ENCODE data around the gene EEF1G.

EEF1G gene, protein sequence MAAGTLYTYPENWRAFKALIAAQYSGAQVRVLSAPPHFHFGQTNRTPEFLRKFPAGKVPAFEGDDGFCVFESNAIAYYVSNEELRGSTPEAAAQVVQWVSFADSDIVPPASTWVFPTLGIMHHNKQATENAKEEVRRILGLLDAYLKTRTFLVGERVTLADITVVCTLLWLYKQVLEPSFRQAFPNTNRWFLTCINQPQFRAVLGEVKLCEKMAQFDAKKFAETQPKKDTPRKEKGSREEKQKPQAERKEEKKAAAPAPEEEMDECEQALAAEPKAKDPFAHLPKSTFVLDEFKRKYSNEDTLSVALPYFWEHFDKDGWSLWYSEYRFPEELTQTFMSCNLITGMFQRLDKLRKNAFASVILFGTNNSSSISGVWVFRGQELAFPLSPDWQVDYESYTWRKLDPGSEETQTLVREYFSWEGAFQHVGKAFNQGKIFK

GRCh38 chr11:62573592-62574362 is at the start of gene EEF1G:
TSS of gene EEF1G (minus strand) at chr11:62573891. CDS start at chr11:62573842, 49 bp downstream.
- Histone ChIP-seq H3K4me1 (ENCODE audit: control insufficient read depth, insufficient read depth, low read length) (no peaks in the 10 kb centered on the region), H3K9me3 (ENCODE audit: control insufficient read depth, insufficient read depth, low read depth, low read length) (no peaks in the 10 kb centered on the region), H3K36me3 (ENCODE audit: control insufficient read depth in 2 of 2, insufficient read depth in 1 of 2, low read length in 2 of 2) (peaks cover 19 to 89% of the 10 kb centered on the region in 2 experiments; a peak in 2 of 3 replicates), H3K27ac (ENCODE audit: extremely low read depth, low read depth, low read length) (peak within 1 kb of the TSS; percentile 99), H3K4me3 (ENCODE audit: low read depth, low read length) (peak within 1 kb of the TSS; percentile 90)
- POLR2A ChIA-PET = interaction anchor here (0.6 to 2.2 kb wide), 62 partner anchors 8 to 1612 kb away, joined by 3 to 113 read pairs (median 5); partner anchors contain the start of genes AHNAK, B3GAT3, C11orf98 and CSKMT
- CTCF ChIA-PET = interaction anchor here (0.7 to 1.5 kb wide), 6 partner anchors 13 to 155 kb away, joined by 3 to 13 read pairs (median 4); no protein-coding TSS in a partner anchor
- TF ChIP-seq ZEB2 (tag by site-specific recombination; IDR thresholded peaks at IDR 0.05) (peak; percentile 13; the same call in 1 of the 2 replicates), ZNF416 (tag by site-specific recombination; IDR thresholded peaks at IDR 0.05) (no peak), ZXDB (tag by site-specific recombination; IDR thresholded peaks at IDR 0.05) (peak; percentile 49; the same call in 1 of the 2 replicates), ZNF585B (tag by site-specific recombination; IDR thresholded peaks at IDR 0.05) (no peak), KLF9 (tag by site-specific recombination; IDR thresholded peaks at IDR 0.05; ENCODE audit: low read depth) (peak; percentile 88), ZBTB26 (tag by site-specific recombination; optimal IDR thresholded peaks at IDR 0.05) (peak; percentile 32), RBAK (tag by site-specific recombination; IDR thresholded peaks at IDR 0.05) (no peak), ZNF76 (tag by site-specific recombination; IDR thresholded peaks at IDR 0.05; ENCODE audit: borderline replicate concordance, low read depth) (peak; percentile 54; the same call in 1 of the 2 replicates), ZNF121 (tag by site-specific recombination; IDR thresholded peaks at IDR 0.05) (no peak), KLF8 (tag by site-specific recombination; IDR thresholded peaks at IDR 0.05) (0 out of 2 replicates have a peak, but pooled peaks have one; percentile 48), ZNF148 (tag by site-specific recombination; IDR thresholded peaks at IDR 0.05; ENCODE audit: borderline replicate concordance) (no peak), YY1 (tag by site-specific recombination; IDR thresholded peaks at IDR 0.05) (peak; percentile 92), MYNN (tag by site-specific recombination; IDR thresholded peaks at IDR 0.05; ENCODE audit: borderline replicate concordance) (no peak), ZSCAN30 (tag by site-specific recombination; IDR thresholded peaks at IDR 0.05) (no peak), ZBTB49 (tag by site-specific recombination; IDR thresholded peaks at IDR 0.05; ENCODE audit: low read depth) (no peak), ZNF391 (tag by site-specific recombination; IDR thresholded peaks at IDR 0.05; ENCODE audit: borderline replicate concordance, low read depth) (peak; percentile 55; the same call in 1 of the 2 replicates), ZNF2 (tag by site-specific recombination; IDR thresholded peaks at IDR 0.05) (peak; percentile 83), SP7 (tag by site-specific recombination; IDR thresholded peaks at IDR 0.05) (peak; percentile 56; the same call in 1 of the 2 replicates), ZNF580 (tag by site-specific recombination; IDR thresholded peaks at IDR 0.05) (peak; percentile 7; the same call in 1 of the 2 replicates), IKZF3 (tag by site-specific recombination; IDR thresholded peaks at IDR 0.05) (0 out of 2 replicates have a peak, but pooled peaks have one; percentile 21), ZNF624 (tag by site-specific recombination; IDR thresholded peaks at IDR 0.05) (no peak), SP2 (tag by site-specific recombination; IDR thresholded peaks at IDR 0.05) (peak; percentile 85), ZNF768 (tag by site-specific recombination; IDR thresholded peaks at IDR 0.05) (no peak), ZNF24 (tag by site-specific recombination; IDR thresholded peaks at IDR 0.05) (0 out of 2 replicates have a peak, but pooled peaks have one; percentile 17), ZNF660 (tag by site-specific recombination; IDR thresholded peaks at IDR 0.05) (peak; percentile 75)
- TF ChIP-seq, protein P1, sequence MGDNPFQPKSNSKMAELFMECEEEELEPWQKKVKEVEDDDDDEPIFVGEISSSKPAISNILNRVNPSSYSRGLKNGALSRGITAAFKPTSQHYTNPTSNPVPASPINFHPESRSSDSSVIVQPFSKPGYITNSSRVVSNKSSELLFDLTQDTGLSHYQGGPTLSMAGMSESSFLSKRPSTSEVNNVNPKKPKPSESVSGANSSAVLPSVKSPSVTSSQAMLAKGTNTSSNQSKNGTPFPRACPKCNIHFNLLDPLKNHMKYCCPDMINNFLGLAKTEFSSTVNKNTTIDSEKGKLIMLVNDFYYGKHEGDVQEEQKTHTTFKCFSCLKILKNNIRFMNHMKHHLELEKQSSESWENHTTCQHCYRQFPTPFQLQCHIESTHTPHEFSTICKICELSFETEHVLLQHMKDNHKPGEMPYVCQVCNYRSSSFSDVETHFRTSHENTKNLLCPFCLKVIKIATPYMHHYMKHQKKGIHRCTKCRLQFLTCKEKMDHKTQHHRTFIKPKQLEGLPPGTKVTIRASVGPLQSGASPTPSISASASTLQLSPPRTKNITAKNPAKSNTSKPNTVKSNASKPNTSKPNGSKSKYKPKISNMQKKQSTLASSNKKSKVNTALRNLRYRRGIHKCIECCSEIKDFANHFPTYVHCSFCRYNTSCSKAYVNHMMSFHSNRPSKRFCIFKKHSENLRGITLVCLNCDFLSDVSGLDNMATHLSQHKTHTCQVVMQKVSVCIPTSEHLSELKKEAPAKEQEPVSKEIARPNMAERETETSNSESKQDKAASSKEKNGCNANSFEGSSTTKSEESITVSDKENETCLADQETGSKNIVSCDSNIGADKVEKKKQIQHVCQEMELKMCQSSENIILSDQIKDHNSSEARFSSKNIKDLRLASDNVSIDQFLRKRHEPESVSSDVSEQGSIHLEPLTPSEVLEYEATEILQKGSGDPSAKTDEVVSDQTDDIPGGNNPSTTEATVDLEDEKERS (tag by site-specific recombination; IDR thresholded peaks at IDR 0.05) = no peak
